Thoracic aorta (tissue), 2 donors: ENCODE measurements around the gene VSIG10L. TPM values are rescaled to one million over a fixed set of nuclear protein-coding genes. Genes with fewer than 3 reads are reported as not detected.
A peak's percentile ranks its signal among the peaks of the same experiment; 100 is the strongest.

Experiments
- ATAC-seq: fragments of 150-250 bp; one replicate; pipeline ENCODE4 v1.8.0; 2017; ENCODE audit warnings: low read depth; ENCODE audit not compliant: insufficient number of reproducible peaks, low FRiP score
- DNase-seq: peaks from one replicate; pipeline ENCODE4 v3.0.0-alpha.2; 2020; ENCODE audit warnings: low spot score
- H3K27ac ChIP-seq, 2 donors: fragments of 200-600 bp; sonication (generic); 1 replicate in 1 of 2; 2 replicates in 1 of 2; pipeline ENCODE4 v1.5.1; 2016; ENCODE audit warnings: mild to moderate bottlenecking in 2 of 2, moderate library complexity in 2 of 2
- H3K27me3 ChIP-seq: fragments of 200-600 bp; sonication (generic); replicated peaks from 2 replicates; pipeline ENCODE4 v1.6.0; 2016; ENCODE audit warnings: mild to moderate bottlenecking; ENCODE audit not compliant: insufficient read depth
- H3K36me3 ChIP-seq: fragments of 200-600 bp; sonication (generic); one replicate; pipeline ENCODE4 v1.5.1; 2016
- H3K4me1 ChIP-seq, 2 donors: fragments of 200-600 bp; sonication (generic); 1 replicate in 1 of 2; 2 replicates in 1 of 2; pipeline versions ENCODE4 v1.5.1 to v1.6.0; 2016; ENCODE audit warnings: low read depth in 2 of 2, mild to moderate bottlenecking in 1 of 2; ENCODE audit not compliant: control insufficient read depth in 1 of 2
- H3K4me3 ChIP-seq: fragments of 200-600 bp; sonication (generic); 2 replicates; pipeline ENCODE4 v1.5.1; 2016; ENCODE audit warnings: mild to moderate bottlenecking
- H3K9me3 ChIP-seq: fragments of 200-600 bp; sonication (generic); 2 replicates; pipeline ENCODE4 v1.5.1; 2016
- CTCF ChIP-seq: fragments of 200-600 bp; sonication (generic); IDR thresholded peaks from one replicate; pipeline ENCODE4 v1.5.1; 2019; ENCODE audit warnings: antibody characterized with exemption
- total RNA-seq, 2 donors: library from RNA; depleted of rRNA; stranded (reverse); fragments of >200 nt; gene quantifications; one replicate each; pipeline versions ENCODE4 v1.1.0 to v1.2.3, GENCODE V29; 2016

The VSIG10L gene
- total RNA-seq, 2 donors from 2014 or later: 0.54 to 1.6 TPM

GRCh38 chr19:51341066-51341465 lies 873 bp downstream of the VSIG10L start:
- no peak for DNase-seq
- no peak for ATAC-seq
- Histone ChIP-seq H3K4me1 (peaks cover 0 to 18% of the 10 kb centered on the region in 2 donors), H3K27ac (peak overlapping the region; percentile 78 to 83), H3K27me3 (no peaks in the 10 kb centered on the region), H3K36me3 (peaks cover 6% of the 10 kb centered on the region), H3K4me3 (no peak overlapping the region), H3K9me3 (no peaks in the 10 kb centered on the region)
- no peak for TF ChIP-seq CTCF

GRCh38 chr19:51339687-51340656 lies 2.0 kb downstream of the VSIG10L start:
- H3K4me3 ChIP-seq: peak overlapping the region; percentile 76
- no peaks in the 10 kb centered on the region for H3K27me3 ChIP-seq
- peaks cover 0 to 18% of the 10 kb centered on the region in 2 donors for H3K4me1 ChIP-seq
- peaks cover under 1% of the 10 kb centered on the region for H3K36me3 ChIP-seq
- TF ChIP-seq CTCF: peak; percentile 24
- peak overlapping the region; percentile 78 to 83 for H3K27ac ChIP-seq
- H3K9me3 ChIP-seq: no peaks in the 10 kb centered on the region
- ATAC-seq (peak; percentile 90), DNase-seq (peak; percentile 99)

- H3K27ac ChIP-seq: peak overlapping the region; percentile 76 to 83
- no peaks in the 10 kb centered on the region for H3K27me3 ChIP-seq
- peaks cover 0 to 18% of the 10 kb centered on the region in 2 donors for H3K4me1 ChIP-seq
- TF ChIP-seq CTCF: no peak
- no peaks in the 10 kb centered on the region for H3K9me3 ChIP-seq
- H3K4me3 ChIP-seq: peak overlapping the region; percentile 76
- ATAC-seq: peak; percentile 3
- H3K36me3 ChIP-seq: no peaks in the 10 kb centered on the region
- no peak for DNase-seq
These were observed 2.6 kb downstream of the VSIG10L start for GRCh38 chr19:51339313-51339686.

- Histone ChIP-seq H3K27ac (peak overlapping the region; percentile 76 to 83), H3K4me3 (peak overlapping the region; percentile 76), H3K36me3 (no peaks in the 10 kb centered on the region), H3K4me1 (peaks cover 0 to 18% of the 10 kb centered on the region in 2 donors), H3K27me3 (no peaks in the 10 kb centered on the region), H3K9me3 (no peaks in the 10 kb centered on the region)
- peak; percentile 95 for TF ChIP-seq CTCF
- DNase-seq (peak; percentile 66), ATAC-seq (peak; percentile 61)
These were observed 3.2 kb downstream of the VSIG10L start for GRCh38 chr19:51338563-51339312.
